Esophagus squamous epithelium (tissue), 5 donors: ENCODE data around the gene CAMK1D. TPM values are rescaled to one million over a fixed set of nuclear protein-coding genes. Genes with fewer than 3 reads are reported as not detected.

Experiments used
- DNase-seq: peaks from one replicate; lab custom pipeline; 2025; lab: John Stamatoyannopoulos, UW
- H3K27ac ChIP-seq, 4 donors: fragments of 200-600 bp; sonication (generic); one replicate each; pipeline ENCODE4 v1.5.1; 2016 to 2019; ENCODE audit warnings: mild to moderate bottlenecking in 1 of 4
- H3K27me3 ChIP-seq, 4 donors: fragments of 200-600 bp; sonication (generic); 1 replicate in 3 of 4; 2 replicates in 1 of 4; pipeline versions ENCODE4 v1.5.1 to v1.6.0; 2017 to 2021; ENCODE audit warnings: antibody characterized with exemption in 1 of 4
- H3K36me3 ChIP-seq, 3 donors: fragments of 200-600 bp; sonication (generic); one replicate each; pipeline ENCODE4 v1.5.1; 2016 to 2019
- H3K4me1 ChIP-seq, 3 donors: fragments of 200-600 bp; sonication (generic); one replicate each; pipeline ENCODE4 v1.5.1; 2017 to 2019
- H3K4me3 ChIP-seq, 4 donors: fragments of 200-600 bp; sonication (generic); 1 replicate in 3 of 4; 2 replicates in 1 of 4; pipeline ENCODE4 v1.5.1; 2016 to 2019; ENCODE audit warnings: mild to moderate bottlenecking in 2 of 4, moderate library complexity in 1 of 4
- H3K9me3 ChIP-seq, 3 donors: fragments of 200-600 bp; sonication (generic); one replicate each; pipeline ENCODE4 v1.5.1; 2016 to 2019
- POLR2A ChIP-seq, 4 donors: fragments of 450-650 bp; IDR thresholded peaks; one replicate each; pipeline ENCODE4 v1.6.1; 2017; ENCODE audit warnings: antibody characterized with exemption in 4 of 4, mild to moderate bottlenecking in 4 of 4, moderate library complexity in 3 of 4
- WGBS, 2 donors: methylation state at CpG; one replicate each; pipeline ENCODE4 v1.1.5; 2018; 5-methylcytosine and 5-hydroxymethylcytosine counted together
- intact Hi-C: fragments of 100-400 bp; cut with DNase I; formaldehyde crosslinking; loops from one replicate; pipeline ENCODE4 v1.15.0; 2022
- total RNA-seq, 4 donors: library from RNA; depleted of rRNA; stranded (reverse); fragments of >200 nt; gene quantifications; one replicate each; pipeline ENCODE4 v1.1.0, GENCODE V29; 2016
- TF ChIP-seq, protein P1 (sequence below), 6 experiments: fragments of 450-650 bp in 4 of 6; fragments of 200-600 bp in 2 of 6; sonication (generic) in 2 of 6; IDR thresholded peaks; one replicate each; pipeline ENCODE4 v1.5.1; 2016 to 2019; ENCODE audit warnings: antibody characterized with exemption in 6 of 6, mild to moderate bottlenecking in 4 of 6, moderate library complexity in 4 of 6
- donor health status: DM: yes; HTN: yes; CAD: no.

CAMK1D gene
- total RNA-seq, 4 donors from 2014 or later: 3.8 to 11.8 (median 9.9) TPM

DNA sequence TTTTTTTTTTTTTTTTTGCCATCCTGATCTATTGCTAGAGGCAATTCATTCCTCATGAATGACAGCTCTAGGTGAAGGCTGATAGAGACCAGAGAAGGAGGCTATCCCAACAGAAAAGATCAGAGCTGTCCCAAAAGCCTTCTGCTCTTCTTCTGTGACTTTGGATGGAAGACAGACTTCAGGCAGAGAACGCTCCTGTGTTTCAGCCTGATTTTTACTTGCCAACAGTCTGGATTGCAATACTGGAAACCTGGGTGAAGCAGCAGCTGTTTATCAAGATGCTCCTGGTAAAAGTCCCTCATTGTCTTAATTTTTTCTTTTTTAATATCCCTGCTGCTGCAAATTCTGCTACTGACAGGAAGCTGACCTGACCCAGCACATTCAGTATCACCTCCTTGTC lies 432.6 kb downstream of the CAMK1D start:
- intact Hi-C loops: no loop called here
- Histone ChIP-seq H3K36me3 (no peaks in the 10 kb centered on the region), H3K9me3 (no peaks in the 10 kb centered on the region), H3K4me3 (no peak overlapping the region), H3K4me1 (peaks cover 0 to 45% (median 6%) of the 10 kb centered on the region in 3 donors), H3K27me3 (no peaks in the 10 kb centered on the region), H3K27ac (peak overlapping the region in 1 of 4 donors; percentile 59)
- WGBS, 2 donors: 75 to 92% methylated on average over 1 of the region's 1 CpG
- DNase-seq: no peak
- TF ChIP-seq POLR2A (IDR thresholded peaks at IDR 0.05): no peak
- TF ChIP-seq, protein P1, sequence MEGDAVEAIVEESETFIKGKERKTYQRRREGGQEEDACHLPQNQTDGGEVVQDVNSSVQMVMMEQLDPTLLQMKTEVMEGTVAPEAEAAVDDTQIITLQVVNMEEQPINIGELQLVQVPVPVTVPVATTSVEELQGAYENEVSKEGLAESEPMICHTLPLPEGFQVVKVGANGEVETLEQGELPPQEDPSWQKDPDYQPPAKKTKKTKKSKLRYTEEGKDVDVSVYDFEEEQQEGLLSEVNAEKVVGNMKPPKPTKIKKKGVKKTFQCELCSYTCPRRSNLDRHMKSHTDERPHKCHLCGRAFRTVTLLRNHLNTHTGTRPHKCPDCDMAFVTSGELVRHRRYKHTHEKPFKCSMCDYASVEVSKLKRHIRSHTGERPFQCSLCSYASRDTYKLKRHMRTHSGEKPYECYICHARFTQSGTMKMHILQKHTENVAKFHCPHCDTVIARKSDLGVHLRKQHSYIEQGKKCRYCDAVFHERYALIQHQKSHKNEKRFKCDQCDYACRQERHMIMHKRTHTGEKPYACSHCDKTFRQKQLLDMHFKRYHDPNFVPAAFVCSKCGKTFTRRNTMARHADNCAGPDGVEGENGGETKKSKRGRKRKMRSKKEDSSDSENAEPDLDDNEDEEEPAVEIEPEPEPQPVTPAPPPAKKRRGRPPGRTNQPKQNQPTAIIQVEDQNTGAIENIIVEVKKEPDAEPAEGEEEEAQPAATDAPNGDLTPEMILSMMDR (IDR thresholded peaks at IDR 0.05): no peak

DNA sequence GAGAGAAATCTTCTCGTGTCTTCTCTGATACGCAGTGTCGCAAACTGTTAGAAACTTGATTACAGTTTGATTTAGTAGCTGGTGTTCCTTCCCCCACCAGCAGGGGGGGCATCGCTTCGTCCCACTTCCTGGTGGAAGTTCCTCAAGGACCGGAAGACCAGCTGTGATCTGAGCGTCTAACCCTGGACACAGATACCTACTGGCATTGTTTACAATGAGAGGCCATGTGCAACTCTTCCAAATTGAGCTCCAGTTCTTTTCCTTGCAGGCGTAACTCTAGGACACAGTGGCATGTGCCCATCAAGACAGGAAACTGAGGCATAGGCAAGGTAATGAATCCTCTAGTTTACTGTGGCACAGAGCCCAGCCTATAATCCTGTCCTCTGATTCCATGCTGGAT lies 433.2 kb downstream of the CAMK1D start:
- Histone ChIP-seq H3K4me1 (peaks cover 0 to 45% (median 6%) of the 10 kb centered on the region in 3 donors), H3K27me3 (no peaks in the 10 kb centered on the region), H3K36me3 (no peaks in the 10 kb centered on the region), H3K9me3 (no peaks in the 10 kb centered on the region), H3K27ac (peak overlapping the region in 1 of 4 donors; percentile 59), H3K4me3 (no peak overlapping the region)
- DNase-seq: no peak
- intact Hi-C loops: no loop called here
- TF ChIP-seq, protein P1 (IDR thresholded peaks at IDR 0.05): peak; percentile 56 to 77 (median 72)
- no peak for TF ChIP-seq POLR2A (IDR thresholded peaks at IDR 0.05)
- WGBS, 2 donors: 45 to 61% methylated on average over 8 of the region's 8 CpGs

DNA sequence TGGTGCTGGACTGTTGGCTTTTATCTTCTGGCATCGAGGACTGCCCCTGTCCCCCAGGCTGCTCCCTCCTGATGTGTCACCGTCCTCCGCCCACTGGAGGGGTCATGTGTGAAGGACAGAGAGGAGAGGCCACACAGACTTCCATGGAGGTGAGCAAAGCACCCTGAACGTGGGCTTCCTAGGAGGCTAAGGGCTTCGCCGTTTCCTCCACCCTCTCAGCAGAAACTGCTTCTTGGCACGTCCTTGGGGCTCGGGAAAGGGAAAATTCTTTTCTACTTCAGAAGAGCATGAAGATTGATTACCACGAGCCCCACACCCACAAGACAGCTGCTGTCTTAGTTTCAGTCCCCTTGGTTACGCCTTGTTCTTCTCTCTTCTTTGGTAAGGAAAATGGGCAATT lies 433.9 kb downstream of the CAMK1D start:
- DNase-seq: no peak
- Histone ChIP-seq H3K4me1 (peaks cover 0 to 45% (median 6%) of the 10 kb centered on the region in 3 donors), H3K27me3 (no peaks in the 10 kb centered on the region), H3K9me3 (no peaks in the 10 kb centered on the region), H3K4me3 (no peak overlapping the region), H3K27ac (peak overlapping the region in 3 of 4 donors; percentile 41 to 63 (median 59)), H3K36me3 (no peaks in the 10 kb centered on the region)
- WGBS, 2 donors: 53 to 78% methylated on average over 4 to 9 of the region's 10 CpGs
- intact Hi-C loops: no loop called here
- TF ChIP-seq, protein P1 (IDR thresholded peaks at IDR 0.05): no peak
- no peak for TF ChIP-seq POLR2A (IDR thresholded peaks at IDR 0.05)

DNA sequence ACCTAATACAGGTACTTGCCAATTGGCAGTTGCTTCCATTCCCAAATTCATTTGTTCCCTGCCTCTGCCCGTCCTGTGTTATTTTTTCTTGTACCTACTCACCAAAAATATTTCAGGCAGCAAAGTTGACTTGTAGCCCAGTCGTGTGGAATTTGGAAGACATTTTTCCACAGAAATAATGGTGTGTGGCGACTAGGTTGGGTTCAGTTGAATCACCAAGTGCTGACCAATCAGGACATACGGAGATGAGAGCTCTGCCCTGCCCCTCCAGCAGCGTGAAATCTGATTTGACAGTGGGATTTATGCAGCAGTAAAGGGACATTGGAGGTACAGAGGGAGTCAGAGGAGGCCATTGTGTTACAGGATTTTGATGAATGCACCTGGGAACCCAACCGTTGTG lies 435.3 kb downstream of the CAMK1D start:
- peak overlapping the region in 1 of 4 donors; percentile 38 for H3K27ac ChIP-seq
- intact Hi-C loops: no loop called here
- H3K9me3 ChIP-seq: no peaks in the 10 kb centered on the region
- H3K4me1 ChIP-seq: peaks cover 0 to 45% (median 6%) of the 10 kb centered on the region in 3 donors
- DNase-seq: no peak
- TF ChIP-seq POLR2A (IDR thresholded peaks at IDR 0.05): no peak
- TF ChIP-seq, protein P1 (IDR thresholded peaks at IDR 0.05): no peak
- no peak overlapping the region for H3K4me3 ChIP-seq
- no peaks in the 10 kb centered on the region for H3K27me3 ChIP-seq
- H3K36me3 ChIP-seq: no peaks in the 10 kb centered on the region
- WGBS, 2 donors: 68% methylated on average over 6 of the region's 6 CpGs

DNA sequence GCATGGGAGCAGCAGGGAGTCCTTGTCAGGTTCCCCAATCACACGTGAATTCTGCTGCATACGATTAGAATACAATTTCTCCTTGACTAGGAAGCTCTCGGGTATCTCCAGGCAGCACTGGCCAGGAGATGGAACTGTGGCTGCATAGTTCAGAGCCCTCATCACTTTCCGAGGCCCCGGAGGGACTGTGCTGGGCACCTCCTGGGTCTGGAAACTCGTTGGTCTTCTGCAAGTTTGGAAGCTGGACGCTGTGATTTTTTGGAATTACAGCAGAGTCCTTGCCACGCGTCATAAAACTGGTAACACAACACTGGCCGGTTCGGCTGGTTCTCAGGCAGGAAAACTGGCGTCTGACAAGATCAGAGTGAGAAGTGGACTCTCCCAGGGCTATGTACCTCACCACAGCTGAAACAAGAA lies 436.1 kb downstream of the CAMK1D start:
- no peak for DNase-seq
- Histone ChIP-seq H3K9me3 (no peaks in the 10 kb centered on the region), H3K27me3 (no peaks in the 10 kb centered on the region), H3K4me1 (peaks cover 0 to 45% (median 6%) of the 10 kb centered on the region in 3 donors), H3K27ac (peak overlapping the region in 2 of 4 donors; percentile 10 to 38), H3K36me3 (no peaks in the 10 kb centered on the region), H3K4me3 (no peak overlapping the region)
- WGBS, 2 donors: 47 to 56% methylated on average over 5 to 8 of the region's 12 CpGs
- no peak for TF ChIP-seq POLR2A (IDR thresholded peaks at IDR 0.05)
- TF ChIP-seq, protein P1 (IDR thresholded peaks at IDR 0.05): no peak
- intact Hi-C loops: no loop called here
